SHP77 treated with DMSO at 0.1 percent for 48 hours (cell line): ENCODE measurements around the gene MCF2L2.

Experiments used
- DNase-seq: peaks from one replicate; lab custom pipeline; 2025; lab: John Stamatoyannopoulos, UW

The MCF2L2 gene

DNA sequence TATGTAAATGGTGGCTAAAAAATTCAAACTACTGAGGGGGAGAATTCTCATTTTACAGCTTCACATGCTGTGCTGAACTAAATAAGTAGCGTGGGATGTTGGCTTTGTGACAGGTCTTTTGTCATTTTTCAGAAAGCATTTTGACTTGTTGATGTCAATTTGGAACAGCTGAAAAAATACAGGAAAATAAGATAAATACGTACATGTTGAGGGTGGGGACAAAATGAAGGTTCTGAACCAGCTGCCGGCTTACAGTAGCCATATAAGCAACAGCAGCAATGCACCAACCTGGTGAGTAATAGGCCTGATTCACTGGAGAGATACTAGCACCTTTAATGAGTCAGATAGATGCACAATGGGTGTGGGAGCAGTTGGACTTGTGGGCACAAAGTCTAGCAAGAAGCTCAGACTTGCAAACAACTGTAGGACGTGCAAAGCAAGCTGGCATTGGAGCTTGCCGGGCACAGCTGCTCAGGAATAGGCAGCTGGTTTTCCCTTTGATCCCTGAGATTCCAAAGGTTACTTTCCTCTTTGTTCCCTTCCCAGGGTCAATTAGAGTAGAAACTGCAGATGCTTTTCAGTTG is 162.5 kb downstream of the MCF2L2 start:
- peak; percentile 36 for DNase-seq

DNA sequence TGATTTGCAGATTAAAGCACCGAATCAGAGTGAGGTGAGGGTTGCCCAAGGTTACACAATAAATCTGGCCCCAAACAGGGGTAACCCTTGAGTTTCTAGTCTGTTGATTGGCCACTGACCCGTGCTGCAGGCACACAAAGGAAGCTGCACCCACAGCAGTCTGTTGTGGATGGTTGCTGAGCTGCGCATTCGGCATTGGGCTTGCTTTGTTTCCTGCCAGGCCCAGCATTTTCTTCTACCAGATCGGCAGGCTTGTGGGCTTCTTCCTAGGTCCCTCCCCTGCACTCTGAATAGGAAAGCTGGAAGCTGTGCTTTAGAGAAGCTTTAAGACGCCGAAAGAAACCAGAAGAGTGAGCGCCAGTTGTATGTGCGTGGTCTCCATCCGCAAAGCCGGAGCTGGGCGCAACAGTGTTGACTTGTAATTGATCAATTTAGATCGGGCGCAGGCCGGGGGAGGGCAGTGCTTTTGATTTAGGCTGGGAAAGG is 163.2 kb downstream of the MCF2L2 start:
- peak; percentile 37 for DNase-seq

DNA sequence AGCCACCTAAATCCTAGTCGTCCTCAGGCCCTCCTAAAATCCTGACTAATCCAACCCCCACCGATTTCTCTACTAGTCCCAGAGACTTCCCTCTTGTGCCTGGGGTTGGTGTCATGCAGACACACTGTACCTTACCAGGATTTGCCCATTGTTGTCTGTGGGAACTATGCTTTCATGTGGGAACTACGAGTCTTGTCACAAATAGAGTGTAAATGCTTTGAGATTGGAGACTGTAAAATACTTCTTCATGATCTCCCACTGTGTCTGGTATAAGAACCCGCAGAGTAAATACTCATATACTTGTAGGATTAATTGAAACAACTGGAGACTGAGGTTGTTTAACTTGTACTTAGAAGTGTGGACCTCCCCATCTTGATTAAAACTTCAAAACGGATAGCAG is 164.2 kb downstream of the MCF2L2 start:
- DNase-seq: no peak

DNA sequence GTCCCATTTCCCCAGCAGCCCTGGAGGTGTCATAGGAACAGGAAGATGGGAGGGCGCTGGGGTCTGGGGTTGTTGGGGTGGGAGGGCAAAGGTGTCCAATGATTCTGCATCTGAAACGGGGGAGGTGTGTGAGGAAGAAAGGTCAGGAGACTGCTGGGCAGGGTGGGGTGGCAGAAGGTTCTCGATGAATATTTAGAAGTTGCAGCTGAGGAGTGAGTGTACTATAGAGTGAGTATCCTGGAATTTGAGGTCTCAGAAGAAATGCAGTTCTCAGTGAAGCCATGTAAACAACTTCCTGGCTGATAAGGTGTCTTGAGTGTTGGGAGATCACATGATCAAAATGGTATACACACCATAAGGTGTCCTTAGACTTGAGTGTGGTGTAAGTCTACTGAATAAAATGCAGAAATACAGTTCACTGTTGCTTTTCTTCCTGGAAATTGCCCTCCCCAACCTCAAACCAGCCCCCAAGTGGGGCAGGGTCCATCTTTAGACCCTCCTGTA is 165.5 kb downstream of the MCF2L2 start:
- no peak for DNase-seq

DNA sequence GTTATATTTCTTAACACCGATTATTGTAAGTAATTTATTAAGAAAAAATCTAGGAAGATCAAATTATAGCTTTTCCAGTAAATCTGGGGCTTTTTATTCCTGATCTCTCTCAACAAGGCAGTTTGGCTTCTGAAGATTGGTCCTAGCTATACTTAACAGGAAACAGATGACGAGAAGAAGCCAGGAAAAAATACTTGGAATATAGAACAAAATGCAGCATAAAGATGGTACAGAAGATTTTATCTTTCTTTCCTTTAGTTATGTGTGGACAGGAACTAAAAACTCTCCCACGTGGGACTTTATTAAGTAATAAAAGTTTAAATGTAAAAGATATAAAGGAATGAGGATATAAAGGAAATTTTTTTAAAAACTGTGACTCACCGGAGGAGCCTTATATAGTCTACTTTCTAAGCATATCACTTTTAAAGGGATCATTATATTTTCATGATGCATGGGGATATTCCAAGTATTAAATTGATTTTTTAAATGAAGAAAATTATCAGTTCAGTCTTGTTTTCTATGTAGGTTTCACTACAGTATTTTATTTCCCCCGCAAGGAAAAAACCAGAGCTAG is 167.2 kb downstream of the MCF2L2 start:
- no peak for DNase-seq

DNA sequence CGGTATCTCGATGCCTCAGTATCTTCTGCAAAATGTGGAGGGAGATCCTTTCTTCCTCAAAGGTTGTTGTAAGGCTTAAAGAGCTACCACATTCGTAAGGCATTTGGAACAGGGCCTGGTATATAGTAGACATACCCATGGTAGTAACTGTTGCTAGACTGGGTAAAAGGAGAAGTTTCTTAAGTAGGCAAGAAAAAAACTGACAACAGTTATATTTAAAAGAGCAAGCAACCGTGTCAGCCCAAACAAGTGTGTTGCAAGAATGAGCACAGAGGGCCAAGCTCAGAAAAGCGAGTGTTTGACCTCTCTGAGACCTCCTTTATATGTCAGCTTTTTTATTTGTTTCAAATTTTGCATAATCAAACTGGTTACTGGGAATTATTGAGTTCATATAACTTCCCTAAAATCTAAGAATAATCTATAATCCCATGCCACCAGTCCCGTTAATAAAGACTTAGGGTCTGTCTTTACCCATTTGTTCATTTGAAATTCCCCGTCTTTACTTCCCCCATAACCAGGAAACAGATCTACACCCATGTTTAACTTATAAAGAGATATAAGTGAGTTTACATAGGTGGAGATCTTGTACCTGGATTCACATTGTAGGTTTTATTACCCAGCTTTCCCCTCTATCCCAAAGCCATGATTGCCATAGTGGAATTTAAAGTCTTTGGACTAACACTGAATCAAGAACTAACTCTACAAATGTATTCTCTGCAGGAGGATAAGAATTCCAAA is 168.1 kb downstream of the MCF2L2 start:
- no peak for DNase-seq

DNA sequence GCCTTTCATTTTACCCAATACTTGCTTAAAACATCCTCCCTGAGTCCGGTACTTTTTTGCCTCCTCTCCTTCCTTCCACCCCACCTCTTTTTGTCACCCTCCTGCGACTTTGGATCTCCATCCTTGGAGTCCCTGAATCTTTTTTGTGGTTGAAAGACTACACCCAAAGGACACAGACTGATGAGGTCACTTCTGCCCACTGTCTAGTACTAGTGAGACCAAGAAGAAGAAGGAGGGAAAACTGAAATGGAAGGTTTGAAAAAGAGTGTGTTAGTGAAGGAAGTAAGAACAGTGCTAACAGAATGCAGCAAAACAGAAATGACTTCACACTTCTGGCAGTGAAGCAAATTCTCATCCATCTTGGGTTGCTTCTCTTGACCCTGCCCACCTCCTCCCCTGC is 168.8 kb downstream of the MCF2L2 start:
- DNase-seq: no peak

DNA sequence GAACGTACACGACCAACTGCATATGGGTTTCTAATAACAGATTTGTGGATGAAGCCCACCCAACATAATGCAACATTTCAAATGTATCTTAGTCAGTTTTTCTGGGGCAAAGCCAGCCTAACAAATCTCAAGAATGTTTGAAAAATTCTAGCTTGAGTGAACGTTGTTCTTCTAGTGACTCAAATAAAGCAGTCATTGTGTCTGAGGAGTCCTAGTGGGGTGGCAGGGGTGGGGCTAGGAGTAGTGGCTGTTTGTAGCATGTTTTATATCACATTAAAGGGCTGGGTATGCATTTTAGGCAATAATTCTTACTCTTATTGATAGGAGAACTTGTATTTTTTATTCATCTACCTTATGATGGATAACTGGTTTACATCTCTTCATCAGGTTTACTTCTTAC is 169.3 kb downstream of the MCF2L2 start:
- DNase-seq: no peak

DNA sequence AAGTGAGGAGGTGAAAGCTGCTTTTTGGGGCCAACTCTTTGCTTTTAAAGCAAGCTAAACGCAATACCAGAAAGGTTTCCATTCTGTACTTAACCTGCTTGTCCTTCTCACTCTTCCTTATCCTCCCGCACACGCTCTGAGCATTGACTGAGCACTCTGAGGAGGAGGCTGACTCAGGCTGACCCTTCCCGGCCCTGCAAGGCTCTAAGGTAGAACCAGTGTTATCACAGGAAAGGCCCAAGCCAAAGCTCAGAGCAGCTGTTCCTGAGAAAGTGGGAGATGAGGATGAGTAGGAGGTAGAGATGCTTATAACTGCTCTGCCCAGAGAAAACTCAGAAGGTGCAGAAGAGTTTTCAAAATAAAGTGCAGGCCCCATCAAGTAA is 173.1 kb downstream of the MCF2L2 start:
- DNase-seq: peak; percentile 21

DNA sequence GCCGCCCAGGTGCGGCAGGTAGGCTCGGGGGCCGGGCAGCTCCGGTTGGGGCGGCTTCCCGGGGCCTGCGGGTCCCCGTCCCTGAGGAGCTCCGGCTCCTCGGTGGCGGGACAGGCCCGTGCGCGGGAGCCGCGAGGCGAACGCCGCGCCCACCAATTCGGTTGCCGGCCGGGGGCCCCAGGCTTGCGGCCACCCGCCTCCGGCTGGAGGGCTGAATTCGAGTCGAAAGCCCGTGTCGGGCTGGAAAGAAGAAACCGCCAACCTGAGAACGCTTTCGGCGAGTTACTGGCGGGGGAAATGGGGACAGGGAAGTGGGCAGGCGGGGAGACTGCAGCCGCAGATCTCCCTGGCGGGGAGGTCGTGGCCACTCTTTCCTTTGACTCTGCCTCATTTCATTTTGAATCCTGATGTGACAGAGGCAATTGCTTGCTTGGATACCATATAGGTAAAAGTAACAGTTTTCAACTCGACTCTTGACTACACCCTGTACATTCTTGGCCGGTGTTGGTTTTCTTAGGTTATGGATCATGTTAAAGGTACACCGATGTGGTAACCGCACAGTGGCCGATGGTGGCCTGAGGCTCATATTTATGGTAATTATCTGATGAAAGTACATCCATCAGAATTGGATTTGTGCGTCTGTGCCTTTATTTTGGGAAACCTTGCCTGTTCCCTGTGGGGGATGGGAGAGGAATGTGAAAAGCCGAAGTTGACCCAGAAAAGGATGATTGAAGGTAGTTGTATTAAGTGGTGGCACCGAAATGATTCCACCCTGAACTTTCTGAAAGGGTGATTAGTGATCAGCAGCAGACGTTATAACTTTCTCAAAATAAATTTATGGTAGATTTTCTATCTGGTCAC is 173.7 kb downstream of the MCF2L2 start:
- DNase-seq: peak; percentile 16

DNA sequence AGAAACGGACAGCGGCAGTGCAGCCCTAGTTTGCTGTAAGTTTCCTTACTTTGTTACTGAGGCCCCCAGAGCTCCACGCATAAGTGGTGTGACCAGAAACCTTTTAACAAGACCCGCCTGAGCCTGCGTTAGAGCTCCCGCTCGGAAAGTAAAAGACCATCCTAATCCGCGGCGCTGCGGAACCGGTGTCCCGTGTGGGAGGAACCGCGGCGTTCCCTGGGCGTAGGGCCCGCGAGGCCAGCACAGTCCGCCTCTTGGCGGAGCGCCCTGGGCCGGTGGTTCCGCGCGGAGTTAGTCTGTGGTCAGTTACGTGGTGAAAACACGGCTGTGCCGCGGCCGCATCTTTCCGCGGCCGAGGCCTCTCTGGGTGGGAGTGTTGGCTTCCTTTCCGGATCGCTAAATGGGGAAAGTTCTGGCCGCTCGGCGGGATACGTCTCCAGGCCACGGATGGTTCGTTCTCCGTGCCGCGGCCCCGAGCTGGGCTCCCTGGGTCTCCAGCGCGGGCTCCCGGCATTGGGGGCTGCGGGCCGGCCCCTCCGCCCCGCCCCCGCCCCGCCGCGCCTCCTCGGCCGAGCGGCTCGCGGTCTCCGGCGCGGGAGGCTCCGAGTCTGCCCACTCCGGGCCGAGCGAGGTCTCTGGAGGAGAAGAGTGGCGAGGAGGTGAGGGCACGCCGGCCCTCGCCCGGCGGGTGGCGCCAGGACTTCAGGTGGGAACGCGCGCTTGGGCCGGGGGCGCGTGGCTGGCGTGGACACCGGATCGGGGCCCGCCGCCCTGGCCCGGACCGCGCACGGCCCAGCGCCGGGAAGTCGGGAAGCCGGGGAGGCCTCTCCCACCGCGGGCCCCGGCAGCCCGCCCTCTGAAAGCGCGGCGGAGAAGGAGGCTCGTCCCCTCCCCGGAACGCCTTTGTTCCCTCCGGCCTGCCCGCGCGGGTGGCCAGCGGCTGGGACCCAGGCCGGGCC is 174.6 kb downstream of the MCF2L2 start:
- DNase-seq: no peak

DNA sequence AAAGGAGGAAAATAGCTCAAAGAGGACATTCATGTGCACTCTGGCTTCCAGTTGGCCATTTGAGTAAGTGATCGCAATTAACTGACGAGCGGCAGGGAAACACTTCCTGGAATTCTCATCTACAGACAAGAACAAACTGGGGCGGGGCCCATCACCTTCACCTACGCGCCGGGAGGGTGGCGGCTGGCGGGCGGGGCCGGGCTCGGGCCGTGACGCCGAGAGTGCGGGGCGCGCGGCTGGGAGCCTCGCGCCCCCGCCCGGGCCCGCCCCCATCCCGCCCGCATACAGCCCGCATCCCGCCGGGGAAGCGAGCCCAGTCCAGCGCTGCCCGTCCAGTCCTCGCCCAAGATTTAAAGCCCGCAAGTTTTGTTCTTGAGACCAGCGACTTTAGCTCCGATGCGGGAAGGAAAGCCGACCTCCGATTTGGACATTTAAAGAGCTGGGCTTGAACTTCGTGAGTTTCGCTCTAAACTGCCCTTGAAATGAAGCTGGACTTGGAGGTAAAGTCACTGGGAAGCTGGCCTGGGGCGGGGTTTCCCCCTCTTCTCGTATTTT is 175.4 kb downstream of the MCF2L2 start, which contains the start of gene B3GNT5:
B3GNT5 (plus strand) TSS at position 281 of the 555 bp plus-strand sequence. CDS start 16,546 bp downstream, outside the sequence.
- peak; percentile 32 for DNase-seq

DNA sequence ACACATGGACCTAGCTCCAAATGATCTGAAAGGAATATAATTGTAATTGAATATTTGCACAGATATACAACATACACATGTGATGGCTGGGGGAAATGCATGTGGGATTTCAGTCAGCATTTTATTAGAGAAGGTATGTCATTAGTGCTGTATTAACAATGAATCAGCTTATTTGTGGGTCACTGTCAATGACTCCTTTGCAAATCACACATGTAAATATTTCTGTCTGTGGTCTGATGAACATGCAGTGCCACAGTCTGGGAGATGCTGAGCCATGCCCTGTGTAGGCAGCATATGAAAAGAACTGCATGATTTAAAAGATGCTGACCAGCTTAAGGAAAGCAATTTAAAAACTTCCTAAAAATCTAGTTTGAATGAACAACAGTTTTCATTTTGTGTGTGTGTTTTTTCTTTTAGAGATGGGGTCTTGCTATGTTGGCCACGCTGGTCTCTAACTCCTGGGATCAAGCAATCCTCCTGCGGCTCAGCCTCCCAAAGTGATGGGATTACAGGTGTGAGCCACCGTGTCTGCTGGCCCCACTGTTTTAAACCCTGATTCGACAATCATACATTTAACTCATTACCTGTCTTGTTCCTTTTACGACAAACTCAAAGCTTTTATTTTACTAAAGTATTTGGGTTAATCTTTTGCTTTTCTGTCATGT is 176.2 kb downstream of the MCF2L2 start:
- no peak for DNase-seq

DNA sequence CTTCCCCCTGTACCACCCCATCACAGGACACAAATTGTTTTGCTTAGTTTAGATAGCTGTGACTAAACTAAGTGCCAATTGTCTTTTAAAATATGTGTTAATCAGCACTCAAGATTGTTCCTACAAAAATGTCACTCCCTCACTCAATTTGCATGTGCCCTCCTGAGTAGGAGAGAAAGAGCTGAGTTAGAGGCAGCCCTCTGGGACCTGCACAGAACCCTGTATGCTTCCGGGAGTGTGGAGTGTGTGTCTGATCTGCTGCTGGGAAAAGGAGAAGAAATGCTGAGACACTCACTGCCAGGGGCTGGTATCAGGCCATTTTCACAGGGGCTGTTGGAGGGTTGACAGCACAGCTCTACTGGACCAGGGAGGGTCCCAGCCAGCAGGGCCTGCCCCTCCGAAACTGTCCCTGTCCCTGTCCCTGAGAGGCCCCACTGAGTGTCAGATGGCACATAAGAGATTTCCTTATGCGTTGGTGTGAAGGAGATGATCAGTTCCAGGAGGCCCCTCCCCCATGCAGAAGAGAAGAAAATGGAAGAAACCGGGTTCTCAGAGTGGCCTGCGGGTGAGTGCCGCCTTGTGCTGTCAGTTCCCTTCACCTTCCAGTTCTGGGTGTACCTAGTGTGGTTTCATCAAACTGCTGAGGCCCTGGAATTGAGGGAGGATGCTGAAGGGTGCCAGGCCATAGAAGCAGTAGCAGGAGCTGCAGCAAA is 179.3 kb downstream of the MCF2L2 start:
- no peak for DNase-seq

DNA sequence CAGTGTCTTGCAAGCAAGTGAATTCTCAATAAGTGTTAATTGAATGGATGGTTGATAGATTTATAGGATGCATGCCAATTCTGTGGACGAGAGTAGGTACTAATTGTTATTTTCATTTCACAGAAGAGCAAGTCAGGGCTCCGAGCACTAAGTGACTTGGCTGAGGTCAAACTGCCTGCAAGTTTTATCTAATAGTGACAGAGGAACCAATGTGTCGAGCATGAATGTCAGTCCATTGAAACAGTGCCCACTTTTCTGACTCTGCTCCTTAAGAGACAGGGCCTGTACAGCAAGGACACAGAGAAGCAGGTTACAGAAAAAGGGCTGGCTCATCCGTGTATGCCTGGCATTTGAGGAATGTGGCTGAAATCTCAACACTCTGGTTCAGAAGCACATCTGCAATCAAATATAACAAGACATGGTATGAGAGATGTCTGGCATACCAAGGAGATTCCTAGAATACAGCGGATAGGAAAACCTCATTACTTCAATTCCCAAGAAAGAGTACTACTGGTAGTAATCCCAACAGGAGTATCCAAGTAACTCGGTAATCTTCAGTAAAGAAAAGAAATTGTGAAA is 181.3 kb downstream of the MCF2L2 start:
- no peak for DNase-seq

DNA sequence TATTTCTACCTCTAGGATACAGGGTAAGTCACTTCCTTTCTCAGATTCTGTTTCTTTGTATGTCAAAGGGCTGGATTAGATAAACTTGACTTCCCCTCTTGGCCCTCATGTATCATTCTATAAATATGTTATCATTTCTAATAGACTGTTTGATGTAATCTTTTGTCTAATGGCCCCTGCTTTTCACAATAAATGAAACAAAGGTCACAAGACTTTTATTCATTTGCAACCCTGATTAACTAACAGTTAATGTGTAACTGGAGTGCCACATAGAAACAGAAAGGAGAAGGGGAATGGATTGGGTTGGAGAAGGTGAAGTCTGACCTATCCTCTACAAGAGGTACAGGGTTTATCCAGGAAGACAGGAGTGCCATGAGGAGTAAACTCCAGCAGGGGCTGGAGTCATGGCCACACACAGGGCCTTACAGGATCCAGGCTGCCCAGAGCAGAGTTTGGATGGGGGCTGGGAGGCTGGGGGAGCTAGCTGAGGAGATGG is 183.4 kb downstream of the MCF2L2 start:
- DNase-seq: no peak

DNA sequence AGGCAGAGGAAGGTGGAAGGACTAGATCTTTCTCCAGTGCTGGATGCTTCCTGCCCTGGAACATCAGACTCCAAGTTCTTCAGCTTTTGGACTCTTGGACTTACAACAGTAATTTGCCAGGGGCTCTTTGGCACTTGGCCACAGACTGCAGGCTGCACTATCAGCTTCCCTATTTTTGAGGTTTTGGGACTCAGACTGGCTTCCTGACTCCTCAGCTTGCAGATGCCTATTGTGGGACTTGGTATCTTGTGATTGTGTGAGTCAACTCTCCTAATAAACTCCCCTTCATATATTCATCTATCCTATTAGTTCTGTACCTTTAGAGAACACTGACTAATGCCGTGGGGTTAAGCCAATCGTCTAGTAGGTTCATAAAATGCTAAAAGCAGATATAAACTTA is 184.2 kb downstream of the MCF2L2 start:
- DNase-seq: no peak

DNA sequence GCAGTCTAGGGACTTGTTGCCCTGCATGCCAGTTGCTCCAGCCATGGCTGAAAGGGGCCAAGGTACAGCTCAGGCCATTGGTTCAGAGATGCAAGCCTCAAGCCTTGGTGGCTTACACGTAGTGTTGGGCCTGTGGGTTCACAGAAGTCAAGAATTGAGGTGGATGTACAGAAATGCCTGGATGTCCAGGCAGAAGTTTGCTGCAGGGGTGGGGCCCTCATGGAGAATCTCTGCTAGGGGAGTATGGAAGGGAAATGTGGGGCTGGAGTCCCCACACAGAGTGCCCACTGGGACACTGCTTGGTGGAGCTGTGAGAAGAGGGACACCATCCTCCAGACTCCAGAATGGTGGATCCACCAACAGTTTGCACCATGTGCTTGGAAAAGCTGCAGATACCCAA is 186.0 kb downstream of the MCF2L2 start:
- no peak for DNase-seq

DNA sequence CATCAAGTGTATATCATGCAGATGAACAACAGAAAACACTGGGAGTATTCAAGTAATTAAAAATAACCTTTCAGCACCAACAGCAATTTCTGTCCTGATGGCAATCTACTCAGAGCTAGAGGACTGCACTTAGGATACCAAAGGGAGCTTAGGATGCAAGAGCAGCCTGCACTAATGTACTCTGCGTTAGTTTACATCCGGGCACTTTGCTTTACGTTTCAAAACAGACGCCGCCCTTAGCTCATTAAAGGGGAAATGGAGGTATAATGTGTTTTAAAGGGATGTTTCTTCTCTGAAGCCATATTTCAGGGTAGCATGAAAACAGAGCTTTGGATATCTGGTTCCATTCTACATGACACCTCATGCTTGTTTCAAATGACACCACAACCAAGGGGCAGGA is 189.4 kb downstream of the MCF2L2 start:
- DNase-seq: no peak
